ENCODE measurements around the gene MTMR2.
"Not testable (repeated sequence)": the region's sequence is repeated elsewhere in the genome, so short reads cannot be mapped to it uniquely, and the experiment has no call there.

MTMR2 gene

DNA sequence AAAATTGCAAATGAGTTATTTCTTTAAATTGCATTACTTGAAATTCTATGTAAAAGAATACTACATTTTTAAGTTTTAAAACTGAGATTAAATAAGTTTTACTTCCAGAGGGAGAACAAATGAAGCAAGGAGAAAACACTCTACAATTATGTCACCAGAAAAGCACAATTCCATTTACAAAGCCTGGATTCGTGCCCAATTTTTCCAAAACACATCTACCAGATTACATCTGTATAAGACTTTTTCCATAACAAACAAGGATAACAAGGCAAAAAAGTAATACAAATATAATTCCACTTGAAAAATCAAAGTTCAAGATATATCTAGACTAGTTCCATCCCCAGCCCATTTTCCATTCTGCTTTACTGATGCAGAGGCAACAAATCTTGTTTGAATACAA lies 40.5 kb downstream of the MTMR2 start:
- DNase-seq = no peak

DNA sequence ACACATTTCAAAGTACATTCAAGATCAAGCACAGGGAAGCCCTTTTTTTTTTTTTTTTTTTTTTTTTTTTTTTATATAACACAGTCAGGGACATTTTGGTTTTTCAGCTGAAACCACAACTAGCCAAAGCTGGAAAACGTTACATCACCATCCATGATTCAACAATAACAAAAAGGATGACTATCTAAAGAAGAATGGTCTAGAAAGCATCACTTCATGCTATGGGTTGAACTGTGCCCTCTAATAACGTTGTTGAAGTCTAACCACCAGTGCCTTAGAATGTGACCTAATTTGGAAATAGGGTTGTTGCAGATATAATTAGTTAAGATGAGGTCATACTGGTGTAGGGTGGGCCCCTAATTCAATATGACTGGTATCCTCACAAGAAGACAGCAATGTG lies 46.6 kb downstream of the MTMR2 start:
- DNase-seq = peak; percentile 99

DNA sequence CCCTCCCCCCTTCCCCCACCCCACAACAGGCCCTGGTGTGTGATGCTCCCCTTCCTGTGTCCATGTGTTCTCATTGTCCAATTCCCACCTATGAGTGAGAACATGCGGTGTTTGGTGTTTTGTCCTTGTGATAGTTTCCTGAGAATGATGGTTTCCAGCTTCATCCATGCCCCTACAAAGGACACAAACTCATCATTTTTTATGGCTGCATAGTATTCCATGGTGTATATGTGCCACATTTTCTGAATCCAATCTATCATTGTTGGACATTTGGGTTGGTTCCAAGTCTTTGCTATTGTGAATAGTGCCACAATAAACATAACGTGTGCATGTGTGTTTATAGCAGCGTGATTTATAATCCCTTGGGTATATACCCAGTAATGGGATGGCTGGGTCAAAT lies 53.0 kb downstream of the MTMR2 start:
- DNase-seq = not testable (repeated sequence)

GRCh38 chr11:95867105-95867504 lies 56.8 kb downstream of the MTMR2 start:
- no peak for DNase-seq

- peak; percentile 88 for DNase-seq
Measured at GRCh38 chr11:95863486-95864140, 60.3 kb downstream of the MTMR2 start.

- DNase-seq = not testable (repeated sequence)
Measured at GRCh38 chr11:95860024-95860423, 63.9 kb downstream of the MTMR2 start.

DNA sequence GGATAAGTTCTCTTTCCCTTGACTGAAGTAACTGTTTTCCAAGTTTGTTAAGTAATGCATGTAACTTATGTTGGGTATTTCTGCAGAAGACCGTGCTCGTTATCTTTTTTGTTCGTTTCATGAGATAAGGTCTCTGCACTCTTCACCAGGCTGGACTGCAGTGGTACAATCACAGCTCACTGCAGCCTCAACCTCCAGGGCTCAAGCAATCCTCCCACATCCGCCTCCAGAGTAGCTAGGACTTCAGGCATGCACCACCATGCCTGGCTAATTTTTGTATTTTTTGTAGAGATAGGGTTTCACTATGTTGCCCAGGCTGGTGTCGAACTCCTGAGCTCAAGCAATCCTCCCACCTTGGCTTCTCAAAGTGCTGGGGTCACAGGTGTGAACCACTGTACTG lies 69.5 kb downstream of the MTMR2 start:
- not testable (repeated sequence) for DNase-seq

DNA sequence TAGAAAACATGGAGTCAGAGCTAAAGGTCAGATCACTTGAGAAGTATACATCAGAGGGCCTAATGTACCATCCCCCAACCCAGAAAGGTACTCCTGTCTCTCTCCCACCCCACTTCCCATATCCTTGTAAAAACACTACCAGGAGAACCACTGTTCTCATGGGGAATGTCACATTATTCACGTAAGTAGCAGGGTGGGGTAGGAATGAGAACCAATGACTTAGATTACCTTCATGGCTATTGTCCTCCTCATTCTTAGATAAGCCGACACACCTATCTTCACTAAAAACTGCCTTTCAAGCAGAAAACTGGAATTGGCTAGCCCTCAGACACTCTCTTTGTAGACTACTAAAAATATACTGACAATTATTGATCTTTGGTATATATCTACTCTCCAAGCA lies 70.0 kb downstream of the MTMR2 start:
- no peak for DNase-seq

- no peak for DNase-seq
Measured at GRCh38 chr11:95853138-95853537, 70.8 kb downstream of the MTMR2 start.

DNA sequence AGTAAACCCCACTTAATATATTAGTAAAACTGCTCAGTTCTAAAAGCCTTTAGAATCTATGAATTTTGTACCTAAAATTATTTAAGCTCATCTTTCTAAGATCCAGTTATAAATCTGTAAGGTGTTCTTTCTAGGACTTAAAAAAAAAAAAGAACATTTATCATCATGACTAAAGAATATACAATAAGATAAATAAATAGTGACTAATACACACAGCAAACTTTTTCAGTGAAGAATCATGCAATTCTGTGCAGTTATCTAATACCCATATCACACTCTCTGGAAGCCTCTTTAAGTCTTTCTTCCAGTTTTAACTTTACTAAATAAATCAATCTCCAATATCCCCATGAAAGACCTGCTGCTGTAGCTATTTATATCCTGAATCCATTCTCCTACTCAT lies 73.8 kb downstream of the MTMR2 start:
- no peak for DNase-seq

GRCh38 chr11:95849087-95849825 lies 74.7 kb downstream of the MTMR2 start:
- peak; percentile 77 for DNase-seq

DNA sequence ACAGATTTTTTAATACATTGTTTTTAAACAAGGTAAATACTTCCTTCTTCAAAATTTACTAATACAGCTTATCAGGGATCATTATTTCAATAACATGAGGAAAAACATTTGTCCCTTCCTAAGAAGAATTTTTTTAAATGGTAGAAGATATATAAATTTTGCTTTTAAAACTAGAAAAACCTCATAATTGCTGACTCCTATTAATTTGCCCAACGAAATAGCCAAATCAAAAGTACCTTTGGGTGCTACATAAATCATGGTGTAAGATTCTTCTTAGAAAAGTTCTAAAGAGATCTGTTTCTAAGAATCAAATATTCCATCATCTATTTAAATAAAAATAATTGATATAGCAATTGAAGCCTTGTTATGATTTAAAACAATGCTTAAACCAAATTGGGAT lies 78.7 kb downstream of the MTMR2 start:
- DNase-seq = no peak

DNA sequence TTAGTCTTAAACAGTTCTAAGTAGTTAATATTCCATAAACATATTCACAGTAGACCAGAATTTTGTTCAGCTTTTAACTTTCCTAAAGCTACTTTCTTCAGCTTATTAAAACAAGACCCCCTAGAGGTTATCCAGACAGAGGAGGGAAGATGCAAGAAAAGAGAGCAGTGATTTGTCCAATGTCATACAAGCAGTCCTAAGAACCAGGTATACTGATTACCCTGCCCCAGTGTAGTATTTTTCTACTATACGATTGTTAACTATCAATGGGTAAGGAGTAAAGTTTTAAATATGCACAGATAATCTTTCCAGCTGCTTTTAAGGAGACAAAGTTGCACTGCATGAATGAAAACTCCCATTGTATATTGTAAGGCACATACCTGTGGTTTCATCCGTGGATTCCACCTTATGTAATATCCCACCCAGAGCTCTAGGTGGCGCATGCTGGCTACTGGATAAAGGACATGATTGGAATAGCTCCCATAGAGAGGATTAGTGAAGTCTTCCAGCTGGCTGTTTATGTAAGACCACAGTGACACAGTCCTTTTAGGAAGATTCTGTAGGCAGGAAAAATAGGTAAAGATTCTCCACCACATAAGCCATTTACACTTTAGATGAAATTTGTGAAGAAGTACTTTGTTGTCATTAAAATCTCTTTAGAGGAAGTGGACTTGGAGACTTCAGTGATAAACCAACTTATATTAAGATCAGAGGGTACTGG lies 88.0 kb downstream of the MTMR2 start:
- peak; percentile 94 for DNase-seq

DNA sequence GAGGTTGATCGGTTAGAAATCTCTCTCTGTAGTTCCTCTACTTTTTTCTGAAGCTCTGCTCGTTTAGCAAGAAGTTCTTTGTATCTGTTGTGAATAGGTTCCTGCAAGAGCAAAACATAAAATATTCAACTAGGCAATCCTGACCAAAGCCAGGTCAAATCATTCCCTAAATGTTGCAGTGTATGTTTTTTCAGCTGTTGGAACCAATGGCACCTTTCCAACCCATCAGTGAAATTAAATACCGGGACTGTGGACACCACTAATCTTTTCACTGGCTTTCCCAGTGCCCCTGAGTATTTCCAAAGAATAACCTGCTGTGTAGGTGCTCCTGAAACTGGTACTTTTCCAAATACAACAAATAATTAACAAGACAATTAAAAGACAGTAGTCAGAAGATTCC lies 88.6 kb downstream of the MTMR2 start:
- peak; percentile 12 for DNase-seq

DNA sequence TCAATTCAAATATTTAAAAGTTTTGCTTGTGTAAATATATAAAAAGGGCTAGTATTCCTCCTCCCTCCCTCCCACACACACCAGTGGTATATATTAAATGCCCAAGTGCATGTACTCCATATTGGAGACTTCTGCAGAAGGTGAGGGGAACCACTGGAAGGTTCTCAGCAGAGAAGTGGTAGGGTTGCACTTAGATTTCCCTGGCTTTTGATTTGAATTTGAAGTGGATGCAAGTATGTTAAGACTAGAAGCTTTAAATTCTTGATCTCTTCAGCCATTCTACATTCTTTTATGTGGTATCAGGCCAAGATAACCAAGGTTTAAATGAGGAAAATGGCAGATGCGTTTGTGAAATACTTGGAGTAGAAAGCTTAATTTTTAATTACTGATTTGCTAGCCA lies 90.5 kb downstream of the MTMR2 start:
- no peak for DNase-seq

GRCh38 chr11:95832763-95833162 lies 91.1 kb downstream of the MTMR2 start:
- peak; percentile 54 for DNase-seq

- peak; percentile 97 for DNase-seq
Measured at GRCh38 chr11:95831198-95831883, 92.6 kb downstream of the MTMR2 start.

- peak; percentile 69 for DNase-seq
Measured at GRCh38 chr11:95829580-95830259, 94.2 kb downstream of the MTMR2 start.

GRCh38 chr11:95827696-95828095 lies 96.2 kb downstream of the MTMR2 start:
- peak; percentile 22 for DNase-seq

DNA sequence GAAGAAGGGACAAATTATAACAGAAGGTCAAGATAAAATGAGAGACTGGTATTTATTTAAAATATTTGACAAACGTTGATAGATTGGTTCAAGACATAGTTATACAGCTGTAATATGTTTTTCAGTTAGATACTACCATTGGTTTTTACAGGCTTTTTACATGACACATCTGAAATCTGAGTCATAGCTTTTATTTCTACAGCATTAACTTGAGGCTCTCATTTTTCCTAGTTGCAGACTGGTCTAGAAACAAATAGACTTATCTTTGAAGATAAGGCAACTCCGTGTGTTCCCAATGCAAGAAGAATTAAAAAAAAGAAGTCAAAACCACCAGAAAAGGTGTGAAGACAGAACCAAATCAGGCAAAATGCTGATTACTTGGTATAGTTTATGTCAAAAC lies 102.3 kb downstream of the MTMR2 start:
- DNase-seq = peak; percentile 36

DNA sequence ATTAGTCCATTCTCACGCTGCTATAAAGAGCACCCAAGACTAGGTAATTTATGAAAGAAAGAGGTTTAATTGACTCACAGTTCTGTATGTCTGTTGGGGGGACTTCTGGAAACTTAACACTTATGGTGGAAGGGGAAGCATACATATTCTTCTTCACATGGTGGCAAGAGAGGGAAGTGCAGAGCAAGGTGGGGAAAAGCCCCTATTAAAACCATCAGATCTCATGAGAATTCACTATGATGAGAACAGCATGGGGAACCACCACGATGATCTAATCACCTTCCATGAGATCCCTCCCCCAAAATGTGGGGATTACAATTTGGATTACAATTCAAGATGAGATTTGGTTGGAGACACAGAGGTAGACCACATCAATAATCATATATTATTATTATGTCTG lies 107.9 kb downstream of the MTMR2 start:
- DNase-seq = no peak

DNA sequence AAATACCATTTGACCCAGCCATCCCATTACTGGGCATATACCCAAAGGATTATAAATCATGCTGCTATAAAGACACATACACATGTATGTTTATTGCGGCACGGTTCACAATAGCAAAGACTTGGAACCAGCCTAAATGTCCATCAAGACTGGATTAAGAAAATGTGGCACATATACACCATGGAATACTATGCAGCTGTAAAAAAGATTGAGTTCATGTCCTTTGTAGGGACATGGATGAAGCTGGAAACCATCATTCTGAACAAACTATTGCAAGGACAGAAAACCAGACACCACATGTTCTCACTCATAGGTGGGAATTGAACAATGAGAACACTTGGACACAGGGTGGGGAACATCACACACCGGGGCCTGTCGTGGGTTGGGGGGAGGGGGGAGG lies 112.9 kb downstream of the MTMR2 start:
- DNase-seq = not testable (repeated sequence)

DNA sequence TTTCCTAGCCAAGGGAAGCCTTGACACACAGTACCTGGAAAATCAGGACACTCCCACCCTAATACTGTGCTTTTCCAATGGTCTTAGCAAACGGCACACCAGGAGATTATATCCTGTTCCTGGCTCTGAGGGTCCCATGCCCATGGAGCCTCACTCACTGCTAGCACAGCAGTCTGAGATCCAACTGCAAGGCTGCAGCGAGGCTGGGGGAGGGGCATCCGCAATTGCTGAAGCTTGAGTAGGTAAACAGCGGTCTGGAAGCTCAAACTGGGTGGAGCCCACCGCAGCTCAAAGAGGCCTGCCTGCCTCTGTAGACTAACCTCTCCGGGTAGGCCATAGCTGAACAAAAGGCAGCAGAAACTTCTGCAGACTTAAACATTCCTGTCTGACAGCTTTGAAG lies 117.4 kb downstream of the MTMR2 start:
- DNase-seq = not testable (repeated sequence)

All from fibroblast of upper back skin (primary cell).